OCI-LY3 (cell line): ENCODE results near the gene SCD5.

Source experiments
- H2AFZ ChIP-seq: fragments of 200-600, 300-600 bp; shearing (Covaris generic); 2 replicates; pipeline ENCODE4 v1.6.0; 2014; ENCODE audit warnings: antibody characterized with exemption, low read depth, low read length
- H3K27ac ChIP-seq: fragments of 200-600, 300-600 bp; sonication (generic); 2 replicates; pipeline ENCODE4 v1.5.1; 2014; ENCODE audit warnings: mild to moderate bottlenecking, low read length, moderate library complexity, mixed read lengths
- H3K27me3 ChIP-seq: fragments of 200-600, 300-600 bp; sonication (generic); 2 replicates; pipeline ENCODE4 v1.6.1; 2014; ENCODE audit warnings: low read depth, low read length, mixed read lengths
- H3K36me3 ChIP-seq: fragments of 200-600, 300-600 bp; sonication (generic); replicated peaks from 2 replicates; pipeline ENCODE3; 2014; ENCODE audit warnings: low read depth, low read length, mixed read lengths
- H3K4me1 ChIP-seq: fragments of 300-600, 200-600 bp; sonication (generic); 2 replicates; pipeline ENCODE4 v1.6.1; 2014; ENCODE audit warnings: low read length, mixed read lengths
- H3K4me2 ChIP-seq: fragments of 200-600, 300-600 bp; sonication (generic); 2 replicates; pipeline ENCODE4 v1.6.1; 2014; ENCODE audit warnings: low read length, mixed read lengths
- H3K4me3 ChIP-seq: fragments of 300-600, 200-600 bp; sonication (generic); 2 replicates; pipeline ENCODE4 v1.5.1; 2014; ENCODE audit warnings: antibody characterized with exemption, mild to moderate bottlenecking, low read length, moderate library complexity
- H3K79me2 ChIP-seq: fragments of 300-600, 200-600 bp; shearing (Covaris generic); 2 replicates; pipeline ENCODE4 v1.6.1; 2014; ENCODE audit warnings: mild to moderate bottlenecking, low read length, mixed read lengths
- H3K9ac ChIP-seq: fragments of 300-600, 200-600 bp; shearing (Covaris generic); 2 replicates; pipeline ENCODE4 v1.6.0; 2014; ENCODE audit warnings: mild to moderate bottlenecking, low read length, moderate library complexity
- H3K9me3 ChIP-seq: fragments of 200-600, 300-600 bp; shearing (Covaris generic); 2 replicates; pipeline ENCODE4 v1.6.1; 2014; ENCODE audit warnings: low read length, mixed read lengths; ENCODE audit not compliant: insufficient read depth
- H4K20me1 ChIP-seq: fragments of 200-600, 300-600 bp; sonication (generic); 2 replicates; pipeline ENCODE4 v1.6.1; 2016; ENCODE audit warnings: low read length, mixed read lengths; ENCODE audit not compliant: insufficient read depth
- EZH2phosphoT487 ChIP-seq: fragments of 200-600 bp; shearing (Covaris generic); IDR thresholded peaks from 2 replicates; pipeline ENCODE4 v1.6.1; 2018; ENCODE audit warnings: antibody characterized with exemption, mixed run types, low read depth
- TF ChIP-seq, protein P1 (sequence below): fragments of 200-600, 300-600 bp; sonication (generic); IDR thresholded peaks from 2 replicates; pipeline ENCODE4 v1.5.1; 2014; ENCODE audit warnings: antibody characterized with exemption, low read length, low read depth

The SCD5 gene

GRCh38 chr4:82814034-82814433, 15.4 kb upstream of the SCD5 start:
- peaks cover 9% of the 10 kb centered on the region for H3K36me3 ChIP-seq
- H3K27me3 ChIP-seq: no peaks in the 10 kb centered on the region
- no peaks in the 10 kb centered on the region for H3K79me2 ChIP-seq
- no peak for TF ChIP-seq EZH2phosphoT487
- TF ChIP-seq, protein P1, sequence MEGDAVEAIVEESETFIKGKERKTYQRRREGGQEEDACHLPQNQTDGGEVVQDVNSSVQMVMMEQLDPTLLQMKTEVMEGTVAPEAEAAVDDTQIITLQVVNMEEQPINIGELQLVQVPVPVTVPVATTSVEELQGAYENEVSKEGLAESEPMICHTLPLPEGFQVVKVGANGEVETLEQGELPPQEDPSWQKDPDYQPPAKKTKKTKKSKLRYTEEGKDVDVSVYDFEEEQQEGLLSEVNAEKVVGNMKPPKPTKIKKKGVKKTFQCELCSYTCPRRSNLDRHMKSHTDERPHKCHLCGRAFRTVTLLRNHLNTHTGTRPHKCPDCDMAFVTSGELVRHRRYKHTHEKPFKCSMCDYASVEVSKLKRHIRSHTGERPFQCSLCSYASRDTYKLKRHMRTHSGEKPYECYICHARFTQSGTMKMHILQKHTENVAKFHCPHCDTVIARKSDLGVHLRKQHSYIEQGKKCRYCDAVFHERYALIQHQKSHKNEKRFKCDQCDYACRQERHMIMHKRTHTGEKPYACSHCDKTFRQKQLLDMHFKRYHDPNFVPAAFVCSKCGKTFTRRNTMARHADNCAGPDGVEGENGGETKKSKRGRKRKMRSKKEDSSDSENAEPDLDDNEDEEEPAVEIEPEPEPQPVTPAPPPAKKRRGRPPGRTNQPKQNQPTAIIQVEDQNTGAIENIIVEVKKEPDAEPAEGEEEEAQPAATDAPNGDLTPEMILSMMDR: no peak
- H3K4me2 ChIP-seq: no peak overlapping the region
- H2AFZ ChIP-seq: no peak overlapping the region
- H3K27ac ChIP-seq: no peak overlapping the region
- no peaks in the 10 kb centered on the region for H3K4me1 ChIP-seq
- H3K4me3 ChIP-seq: no peak overlapping the region
- no peaks in the 10 kb centered on the region for H3K9me3 ChIP-seq
- no peaks in the 10 kb centered on the region for H4K20me1 ChIP-seq
- no peak overlapping the region for H3K9ac ChIP-seq

DNA sequence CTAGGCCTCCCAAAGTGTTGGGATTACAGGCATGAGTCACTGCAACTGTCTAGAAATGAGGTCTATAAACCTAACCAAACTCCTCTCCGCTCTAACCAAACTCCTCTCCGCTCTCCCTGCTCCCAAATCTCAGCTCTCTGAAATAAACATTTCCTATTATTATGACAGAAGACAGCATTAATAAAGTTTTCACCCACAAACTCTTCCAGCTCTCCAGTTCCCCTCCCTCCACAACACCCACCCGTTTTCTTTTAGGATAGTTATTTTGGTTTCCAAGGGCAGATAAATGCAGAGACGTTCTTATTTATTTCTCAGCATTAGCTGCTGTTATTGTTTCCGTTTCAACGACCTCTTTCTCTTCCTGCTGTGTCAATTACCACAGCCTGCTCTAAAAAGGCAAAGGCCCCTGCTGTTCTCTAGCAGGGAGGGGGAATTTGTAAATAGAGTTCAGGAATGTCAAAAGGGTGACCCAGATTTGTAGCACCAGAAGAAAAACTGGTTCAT, 13.3 kb upstream of the SCD5 start:
- Histone ChIP-seq H3K9me3 (no peaks in the 10 kb centered on the region), H3K79me2 (no peaks in the 10 kb centered on the region), H3K36me3 (no peaks in the 10 kb centered on the region), H3K9ac (no peak overlapping the region), H3K4me3 (no peak overlapping the region), H3K4me1 (no peaks in the 10 kb centered on the region), H2AFZ (no peak overlapping the region), H3K27me3 (no peaks in the 10 kb centered on the region), H3K27ac (no peak overlapping the region), H3K4me2 (no peak overlapping the region), H4K20me1 (no peaks in the 10 kb centered on the region)
- TF ChIP-seq, protein P1: no peak

- H3K4me2 ChIP-seq: no peak overlapping the region
- no peak for TF ChIP-seq EZH2phosphoT487
- TF ChIP-seq, protein P1: no peak
- no peak overlapping the region for H3K27ac ChIP-seq
Measured at GRCh38 chr4:82811392-82811791, 12.8 kb upstream of the SCD5 start.

DNA sequence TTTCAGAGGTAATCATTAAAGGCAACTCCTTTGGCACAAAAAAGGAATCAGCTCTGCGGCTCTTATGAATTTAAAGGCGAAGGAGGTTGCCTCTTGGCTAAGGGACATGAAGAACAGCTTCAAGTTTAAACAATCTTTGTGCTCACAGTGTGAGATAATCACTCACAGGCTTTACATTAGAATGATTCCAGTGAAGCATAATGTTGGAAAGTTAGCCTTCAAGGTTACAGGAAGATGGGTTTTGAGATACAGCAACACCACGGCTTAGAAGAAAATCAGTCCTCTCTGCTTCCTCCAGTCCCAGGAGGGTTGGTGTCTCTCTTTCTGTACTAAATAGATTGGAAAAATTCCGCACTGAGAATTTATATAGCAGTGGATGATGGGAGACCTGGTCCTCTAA, 11.6 kb upstream of the SCD5 start:
- Histone ChIP-seq H4K20me1 (no peaks in the 10 kb centered on the region), H3K4me1 (no peaks in the 10 kb centered on the region), H3K4me3 (no peak overlapping the region), H3K27me3 (no peaks in the 10 kb centered on the region), H3K4me2 (no peak overlapping the region), H3K27ac (no peak overlapping the region), H3K9me3 (no peaks in the 10 kb centered on the region), H3K79me2 (no peaks in the 10 kb centered on the region), H3K9ac (no peak overlapping the region), H2AFZ (no peak overlapping the region), H3K36me3 (no peaks in the 10 kb centered on the region)
- TF ChIP-seq EZH2phosphoT487: no peak
- TF ChIP-seq, protein P1: no peak

More at GRCh38 chr4:82811392-82811791, 12.8 kb upstream of the SCD5 start:
- H3K27me3 ChIP-seq: no peaks in the 10 kb centered on the region
- no peak overlapping the region for H3K4me3 ChIP-seq
- H3K79me2 ChIP-seq: no peaks in the 10 kb centered on the region
- H3K4me1 ChIP-seq: no peaks in the 10 kb centered on the region
- no peaks in the 10 kb centered on the region for H4K20me1 ChIP-seq
- H3K9ac ChIP-seq: no peak overlapping the region
- no peaks in the 10 kb centered on the region for H3K9me3 ChIP-seq
- no peak overlapping the region for H2AFZ ChIP-seq
- no peaks in the 10 kb centered on the region for H3K36me3 ChIP-seq
